DND-41 (cell line): ENCODE data around the gene BSG.
A peak's percentile ranks its signal among the peaks of the same experiment; 100 is the strongest.

Source experiments
- ATAC-seq: fragments of 200-7000 bp; cut with Tn5 transposase; 3 replicates; pipeline ENCODE4 v1.9.1; 2021; ENCODE audit warnings: low read depth; ENCODE audit not compliant: insufficient read depth
- DNase-seq: peaks from one replicate; pipeline ENCODE4 v3.0.0-alpha.2; 2020
- H2AFZ ChIP-seq: 2 replicates; pipeline ENCODE4 v1.6.0; 2012; ENCODE audit warnings: low read depth, low read length
- H3K27ac ChIP-seq: 2 replicates; pipeline ENCODE4 v1.5.1; 2012; ENCODE audit warnings: low read length, inconsistent platforms
- H3K27me3 ChIP-seq: fragments of 200-600 bp; sonication (generic); 2 replicates; pipeline ENCODE4 v1.6.0; 2012; ENCODE audit warnings: low read length, mild to moderate bottlenecking, inconsistent platforms; ENCODE audit not compliant: insufficient read depth, poor library complexity
- H3K36me3 ChIP-seq: 2 replicates; pipeline ENCODE4 v1.5.1; 2012; ENCODE audit warnings: low read length, inconsistent platforms; ENCODE audit not compliant: insufficient read depth
- H3K4me1 ChIP-seq: 2 replicates; pipeline ENCODE4 v1.5.1; 2012; ENCODE audit warnings: mild to moderate bottlenecking, low read length; ENCODE audit not compliant: insufficient read depth
- H3K4me2 ChIP-seq: 2 replicates; pipeline ENCODE4 v1.6.0; 2012; ENCODE audit warnings: mild to moderate bottlenecking, moderate library complexity, low read length, inconsistent platforms; ENCODE audit not compliant: insufficient read depth
- H3K4me3 ChIP-seq, 2 experiments: fragments of 200-600 bp in 1 of 2; shearing (Covaris generic) in 1 of 2; 2 replicates each; pipeline ENCODE4 v1.5.1; 2012 to 2016; ENCODE audit warnings: inconsistent platforms in 2 of 2, low read length in 2 of 2, mild to moderate bottlenecking in 2 of 2, low read depth in 1 of 2, moderate library complexity in 1 of 2
- H3K79me2 ChIP-seq: 2 replicates; pipeline ENCODE4 v1.6.0; 2012; ENCODE audit warnings: low read length, inconsistent platforms; ENCODE audit not compliant: insufficient read depth
- H3K9ac ChIP-seq: 2 replicates; pipeline ENCODE4 v1.6.0; 2012; ENCODE audit warnings: low read depth, mild to moderate bottlenecking, inconsistent platforms, low read length, moderate library complexity
- H3K9me3 ChIP-seq: 2 replicates; pipeline ENCODE4 v1.5.1; 2012; ENCODE audit warnings: low read length, moderate library complexity, mild to moderate bottlenecking, inconsistent platforms; ENCODE audit not compliant: insufficient read depth, severe bottlenecking
- H4K20me1 ChIP-seq: 2 replicates; pipeline ENCODE4 v1.6.0; 2012; ENCODE audit warnings: low read length; ENCODE audit not compliant: insufficient read depth
- EZH2 ChIP-seq: IDR thresholded peaks from 3 replicates; pipeline ENCODE4 v1.6.1; 2012; ENCODE audit warnings: borderline replicate concordance, low read depth, mild to moderate bottlenecking, moderate library complexity, low read length, inconsistent platforms; ENCODE audit not compliant: severe bottlenecking
- TF ChIP-seq, protein P1 (sequence below): IDR thresholded peaks from 2 replicates; pipeline ENCODE4 v1.5.1; 2012; ENCODE audit warnings: borderline replicate concordance, low read length, moderate library complexity, mild to moderate bottlenecking; ENCODE audit not compliant: poor library complexity, severe bottlenecking; ENCODE audit errors: extremely low read depth

BSG gene

GRCh38 chr19:596263-596655, 23.9 kb downstream of the BSG start:
- TF ChIP-seq EZH2: no peak
- TF ChIP-seq, protein P1, sequence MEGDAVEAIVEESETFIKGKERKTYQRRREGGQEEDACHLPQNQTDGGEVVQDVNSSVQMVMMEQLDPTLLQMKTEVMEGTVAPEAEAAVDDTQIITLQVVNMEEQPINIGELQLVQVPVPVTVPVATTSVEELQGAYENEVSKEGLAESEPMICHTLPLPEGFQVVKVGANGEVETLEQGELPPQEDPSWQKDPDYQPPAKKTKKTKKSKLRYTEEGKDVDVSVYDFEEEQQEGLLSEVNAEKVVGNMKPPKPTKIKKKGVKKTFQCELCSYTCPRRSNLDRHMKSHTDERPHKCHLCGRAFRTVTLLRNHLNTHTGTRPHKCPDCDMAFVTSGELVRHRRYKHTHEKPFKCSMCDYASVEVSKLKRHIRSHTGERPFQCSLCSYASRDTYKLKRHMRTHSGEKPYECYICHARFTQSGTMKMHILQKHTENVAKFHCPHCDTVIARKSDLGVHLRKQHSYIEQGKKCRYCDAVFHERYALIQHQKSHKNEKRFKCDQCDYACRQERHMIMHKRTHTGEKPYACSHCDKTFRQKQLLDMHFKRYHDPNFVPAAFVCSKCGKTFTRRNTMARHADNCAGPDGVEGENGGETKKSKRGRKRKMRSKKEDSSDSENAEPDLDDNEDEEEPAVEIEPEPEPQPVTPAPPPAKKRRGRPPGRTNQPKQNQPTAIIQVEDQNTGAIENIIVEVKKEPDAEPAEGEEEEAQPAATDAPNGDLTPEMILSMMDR: no peak
- Histone ChIP-seq H3K4me2 (no peak overlapping the region), H4K20me1 (peaks cover 10% of the 10 kb centered on the region; the same call in 1 of the 2 replicates), H2AFZ (no peak overlapping the region), H3K36me3 (no peaks in the 10 kb centered on the region), H3K27me3 (no peaks in the 10 kb centered on the region), H3K9me3 (no peaks in the 10 kb centered on the region), H3K9ac (no peak overlapping the region), H3K79me2 (no peaks in the 10 kb centered on the region), H3K27ac (no peak overlapping the region), H3K4me3 (no peak overlapping the region), H3K4me1 (no peaks in the 10 kb centered on the region)
- ATAC-seq (no peak), DNase-seq (no peak)

DNA sequence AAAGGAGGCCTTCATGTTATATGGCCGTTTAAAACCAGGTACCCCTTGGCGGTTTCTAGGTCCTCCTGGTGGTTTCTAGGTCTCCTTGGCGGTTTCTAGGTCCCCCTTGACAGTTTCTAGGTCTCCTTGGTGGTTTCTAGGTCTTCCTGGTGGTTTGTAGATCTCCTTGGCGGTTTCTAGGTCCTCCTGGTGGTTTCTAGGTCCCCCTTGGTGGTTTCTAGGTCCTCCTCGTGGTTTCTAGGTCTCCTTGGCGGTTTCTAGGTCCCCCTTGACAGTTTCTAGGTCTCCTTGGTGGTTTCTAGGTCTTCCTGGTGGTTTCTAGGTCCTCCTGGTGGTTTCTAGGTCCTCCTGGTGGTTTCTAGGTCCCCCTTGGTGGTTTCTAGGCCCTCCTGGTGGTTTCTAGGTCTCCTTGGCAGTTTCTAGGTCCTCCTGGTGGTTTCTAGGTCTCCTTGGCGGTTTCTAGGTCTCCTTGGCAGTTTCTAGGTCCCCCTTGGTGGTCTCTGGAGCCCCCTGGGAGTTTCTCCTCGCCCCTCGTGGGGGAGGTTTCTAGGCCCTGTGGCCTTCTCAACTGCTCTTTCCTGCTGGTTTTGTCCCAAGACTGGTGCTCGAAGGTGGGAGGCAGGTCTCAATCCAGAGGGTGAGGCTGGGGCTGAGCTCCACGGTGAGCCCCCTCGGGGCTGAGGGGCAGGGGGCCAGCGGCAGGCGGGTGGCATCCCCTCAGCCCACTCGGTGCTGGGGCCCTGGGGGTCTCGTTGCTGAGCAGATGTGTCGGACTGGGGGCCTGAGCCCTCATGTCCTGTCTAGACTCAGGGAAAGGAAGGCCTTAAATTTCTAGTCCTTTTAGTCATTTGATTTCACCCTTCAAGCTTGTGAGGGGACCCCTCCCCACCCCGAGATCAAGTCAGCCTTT, 25.3 kb downstream of the BSG start:
- Histone ChIP-seq H4K20me1 (0 out of 2 replicates have a peak, but pooled peaks cover 8% of the 10 kb centered on the region), H3K4me3 (no peak overlapping the region), H2AFZ (no peak overlapping the region), H3K9me3 (no peaks in the 10 kb centered on the region), H3K27me3 (no peaks in the 10 kb centered on the region), H3K9ac (no peak overlapping the region), H3K79me2 (no peaks in the 10 kb centered on the region), H3K4me1 (no peaks in the 10 kb centered on the region), H3K27ac (no peak overlapping the region), H3K4me2 (no peak overlapping the region), H3K36me3 (no peaks in the 10 kb centered on the region)
- DNase-seq (peak; percentile 40), ATAC-seq (no peak)
- TF ChIP-seq EZH2: no peak
- TF ChIP-seq, protein P1: no peak

DNA sequence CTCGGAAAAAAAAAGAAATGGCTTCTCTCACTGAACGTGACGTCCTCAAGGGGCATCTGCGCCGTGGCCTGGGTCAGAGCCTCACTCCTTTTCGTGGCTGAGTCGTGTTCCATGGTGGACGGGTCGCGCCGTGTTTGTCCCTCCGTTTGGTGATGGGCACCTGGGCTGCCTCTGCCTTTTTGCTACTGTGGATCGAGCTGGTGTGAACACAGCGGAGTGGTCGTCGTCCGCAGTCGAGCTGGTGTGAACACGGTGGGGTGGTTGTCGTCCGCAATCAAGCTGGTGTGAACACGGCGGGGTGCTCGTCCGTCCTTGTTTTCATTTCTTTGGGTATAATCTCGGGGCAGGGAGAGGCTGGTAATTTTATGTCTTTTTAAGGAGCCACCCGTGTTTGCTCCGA, 28.9 kb downstream of the BSG start:
- H2AFZ ChIP-seq: no peak overlapping the region
- no peaks in the 10 kb centered on the region for H3K27me3 ChIP-seq
- H3K4me3 ChIP-seq: no peak overlapping the region
- H3K36me3 ChIP-seq: no peaks in the 10 kb centered on the region
- no peak overlapping the region for H3K9ac ChIP-seq
- no peak overlapping the region for H3K4me2 ChIP-seq
- TF ChIP-seq EZH2: no peak
- TF ChIP-seq, protein P1: no peak
- H3K4me1 ChIP-seq: 0 out of 2 replicates have a peak, but pooled peaks cover 2% of the 10 kb centered on the region
- no peaks in the 10 kb centered on the region for H3K9me3 ChIP-seq
- H3K27ac ChIP-seq: no peak overlapping the region
- ATAC-seq: no peak
- no peaks in the 10 kb centered on the region for H4K20me1 ChIP-seq
- H3K79me2 ChIP-seq: no peaks in the 10 kb centered on the region
- no peak for DNase-seq

DNA sequence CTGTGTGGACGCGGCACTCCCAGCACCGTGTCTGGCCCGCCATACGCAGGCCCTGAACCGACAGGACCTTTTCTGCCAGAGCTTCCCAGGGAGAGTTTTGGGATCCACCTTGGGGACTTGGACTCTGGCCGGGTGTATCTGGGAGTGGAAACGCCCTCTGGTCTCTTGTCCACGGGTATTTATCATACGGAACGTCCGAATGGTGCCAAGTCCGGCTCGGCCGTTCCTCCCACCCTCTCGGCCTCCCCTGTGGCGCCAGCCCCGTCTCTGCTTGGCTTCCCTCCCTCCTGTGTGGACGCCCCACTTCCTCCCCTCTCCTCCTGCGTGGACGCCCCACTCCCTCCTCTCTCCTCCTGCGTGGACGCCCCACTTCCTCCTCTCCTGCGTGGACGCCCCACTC, 29.4 kb downstream of the BSG start:
- H3K79me2 ChIP-seq: no peaks in the 10 kb centered on the region
- 0 out of 2 replicates have a peak, but pooled peaks cover 2% of the 10 kb centered on the region for H3K4me1 ChIP-seq
- H2AFZ ChIP-seq: no peak overlapping the region
- no peak for TF ChIP-seq EZH2
- TF ChIP-seq, protein P1: no peak
- no peaks in the 10 kb centered on the region for H4K20me1 ChIP-seq
- DNase-seq: no peak
- H3K4me3 ChIP-seq: no peak overlapping the region
- H3K36me3 ChIP-seq: no peaks in the 10 kb centered on the region
- H3K9me3 ChIP-seq: no peaks in the 10 kb centered on the region
- no peak overlapping the region for H3K9ac ChIP-seq
- H3K27me3 ChIP-seq: no peaks in the 10 kb centered on the region
- ATAC-seq: no peak
- H3K27ac ChIP-seq: no peak overlapping the region
- H3K4me2 ChIP-seq: no peak overlapping the region
